Regular cardiac myocyte (primary cell): Measurements from ENCODE around the gene UBE2S. TPM values are rescaled to one million over a fixed set of nuclear protein-coding genes. Genes with fewer than 3 reads are reported as not detected.

Source experiments
- total RNA-seq: library from RNA; depleted of rRNA; stranded (reverse); fragments of >200 nt; gene quantifications from 2 replicates; pipeline ENCODE4 v1.2.3, GENCODE V29; 2014

Gene UBE2S
- total RNA-seq: 32.4 and 286 TPM in 2 replicates

DNA sequence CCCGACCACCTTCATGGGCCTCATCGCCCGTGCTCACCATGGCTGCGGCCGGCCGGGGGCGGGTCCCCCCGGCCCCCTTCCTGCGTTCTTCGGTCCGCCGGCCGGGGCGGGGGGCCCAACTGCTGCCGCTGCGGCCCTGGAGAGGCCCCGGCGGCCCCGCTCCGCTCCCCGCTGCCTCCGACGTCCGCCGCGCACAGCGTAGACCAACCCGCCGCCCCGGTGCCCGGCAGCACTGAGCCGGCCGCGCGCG, at the start of gene UBE2S:
Gene UBE2S, minus strand, starts transcription at position 239 of the 250 bp plus-strand sequence. Its CDS starts 199 bp downstream, at position 40.

DNA sequence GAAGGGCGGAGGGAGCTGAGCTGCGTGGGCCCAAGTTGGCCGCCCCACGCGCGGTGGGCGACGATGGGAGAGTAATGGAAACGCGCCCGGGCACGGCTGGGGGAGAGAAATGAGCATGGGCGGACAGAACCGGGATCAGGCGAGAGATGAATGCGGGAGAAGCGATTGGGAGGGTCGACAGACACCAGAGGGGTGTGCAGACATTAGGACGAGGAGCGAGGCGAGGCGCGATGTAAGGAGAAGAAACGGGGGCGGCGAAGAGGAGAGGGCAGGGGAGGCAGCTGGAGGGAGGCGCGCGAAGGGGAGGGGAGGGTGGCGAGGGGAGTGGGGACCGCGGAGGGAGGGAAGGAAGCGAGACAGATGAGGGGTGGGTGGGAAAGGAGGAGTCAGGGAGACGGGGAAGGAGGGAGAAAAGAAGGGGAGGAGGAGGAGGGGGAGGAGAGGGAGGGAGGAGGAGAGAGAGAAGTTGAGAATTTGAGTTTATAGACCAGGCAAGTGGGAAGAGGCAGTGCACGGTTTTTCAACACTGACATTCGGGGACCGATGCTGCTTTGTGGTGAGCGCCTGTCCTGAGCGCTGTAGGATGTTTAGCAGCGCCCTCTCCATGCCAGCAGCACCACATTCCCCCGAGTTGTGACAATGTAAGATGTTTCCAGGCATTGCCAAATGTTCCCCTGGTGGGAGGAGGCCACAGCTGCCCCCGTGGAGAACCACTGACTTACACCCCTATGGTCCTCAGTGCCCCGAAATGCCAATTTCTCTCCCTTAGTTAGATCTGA, 35.6 kb upstream of the UBE2S start, which contains the start of gene SHISA7:
Gene SHISA7, minus strand, starts transcription at position 256 of the 779 bp plus-strand sequence. CDS start 437 bp downstream, outside the sequence.

DNA sequence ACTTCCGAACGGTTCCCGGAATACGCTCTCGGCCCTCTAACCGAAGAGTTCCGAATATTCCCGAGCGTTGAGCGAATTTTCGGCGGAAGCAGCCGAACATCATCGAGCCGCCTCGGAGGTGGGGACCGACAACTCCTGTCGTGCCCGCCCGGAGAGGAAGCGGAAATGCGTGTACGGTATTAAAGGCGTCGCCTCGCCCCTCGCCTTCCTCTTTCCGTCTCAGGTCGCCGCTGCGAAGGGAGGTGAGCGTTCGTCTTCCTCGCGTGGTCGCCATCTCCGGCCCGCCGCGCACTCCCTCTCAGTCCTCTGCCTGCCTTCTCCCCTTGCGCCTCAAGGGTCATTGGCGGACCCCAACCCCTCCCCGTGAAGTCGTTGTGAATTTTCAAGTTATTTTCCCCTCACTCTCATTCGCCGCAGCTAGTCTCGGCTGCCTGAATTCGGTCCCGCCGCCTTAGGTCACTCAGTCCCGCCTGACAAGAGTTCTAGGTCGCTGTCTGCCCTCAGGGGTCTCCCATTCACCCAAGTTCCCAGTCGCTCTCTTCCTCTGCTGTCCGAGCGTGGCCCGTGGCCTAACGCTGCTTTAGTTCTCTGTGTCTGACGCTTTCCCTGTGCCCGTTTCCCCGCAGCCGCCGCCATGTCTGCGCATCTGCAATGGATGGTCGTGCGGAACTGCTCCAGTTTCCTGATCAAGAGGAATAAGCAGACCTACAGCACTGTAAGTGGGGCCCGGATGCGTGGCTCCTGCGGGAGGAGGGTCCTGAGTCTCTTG, 21.7 kb downstream of the UBE2S start, which contains the start of gene RPL28:
Gene RPL28, plus strand, starts transcription at position 209 of the 769 bp plus-strand sequence. Its CDS starts 426 bp downstream, at position 635.

DNA sequence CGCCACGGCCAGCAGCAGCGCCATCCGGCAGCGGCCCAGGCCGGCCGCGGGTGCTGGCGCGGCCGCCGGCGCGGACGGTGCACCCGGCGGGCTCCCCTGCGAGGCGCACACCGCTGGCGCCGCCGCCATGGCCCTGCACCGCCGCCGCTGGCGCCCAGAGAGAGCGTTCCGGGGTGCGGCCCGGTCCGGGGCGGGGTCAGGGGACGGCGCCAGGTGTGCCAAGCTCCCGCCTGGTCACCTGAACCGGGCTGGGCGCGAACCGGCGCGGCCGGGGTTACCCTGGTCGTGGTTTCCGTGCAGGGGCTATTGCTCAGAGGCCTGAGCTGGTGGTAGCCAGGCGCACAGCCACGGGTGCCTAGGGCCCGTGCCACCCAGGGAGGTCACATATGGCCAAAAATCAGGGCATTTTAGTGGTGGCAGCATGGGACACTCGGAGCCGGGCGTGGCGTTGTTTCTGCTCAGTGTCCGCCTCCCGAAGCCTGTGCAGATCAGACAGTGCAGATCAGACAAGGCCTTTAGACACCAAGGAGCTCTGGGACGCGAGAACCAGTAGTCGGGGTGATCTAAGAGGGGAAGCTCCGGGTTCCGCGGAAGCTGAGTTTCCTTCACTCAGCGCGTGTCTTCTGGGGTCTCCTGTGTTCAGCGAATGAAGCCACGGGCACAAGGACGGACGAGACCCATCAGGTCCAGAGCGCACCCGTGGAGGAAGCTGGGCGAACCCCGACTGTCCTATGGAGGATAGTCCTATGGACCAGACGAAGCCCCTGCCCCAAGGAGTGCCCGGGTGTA, 23.3 kb downstream of the UBE2S start, which contains the start of gene TMEM238:
Gene TMEM238, minus strand, starts transcription at position 162 of the 789 bp plus-strand sequence. Its CDS starts 33 bp downstream, at position 129.

DNA sequence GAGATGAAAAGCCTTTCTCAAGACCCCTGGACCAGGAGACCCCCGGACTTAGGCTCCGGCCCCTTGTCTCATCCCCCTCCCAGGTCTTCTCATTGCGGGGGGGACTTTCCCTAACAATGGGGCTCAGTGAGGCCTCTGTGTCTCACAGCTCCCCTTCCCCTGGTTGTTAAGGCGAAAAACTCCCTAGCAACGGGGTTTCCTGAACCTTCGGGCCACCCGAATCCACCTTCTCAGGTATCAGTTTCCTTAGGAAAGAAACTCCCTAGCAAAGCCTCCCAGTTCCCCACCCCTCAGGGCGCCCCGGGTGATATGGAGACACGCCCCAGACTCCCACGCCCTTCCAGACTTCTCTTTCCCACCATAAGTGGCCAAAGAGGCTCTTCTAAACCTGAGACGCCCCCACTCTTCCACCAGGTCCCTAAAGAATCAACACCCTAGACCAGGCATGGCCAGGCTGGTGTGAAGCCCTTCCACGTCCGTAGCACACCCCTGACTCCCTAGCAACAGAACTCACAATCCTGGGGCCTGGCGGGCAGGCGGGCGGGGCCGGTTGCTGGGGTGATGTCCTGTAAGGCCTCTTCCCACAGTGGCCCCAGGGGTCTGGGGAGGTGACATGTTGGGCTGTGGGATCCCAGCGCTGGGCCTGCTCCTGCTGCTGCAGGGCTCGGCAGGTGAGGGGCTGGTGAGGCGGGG, 31.2 kb downstream of the UBE2S start, which contains the start of gene TMEM190:
Gene TMEM190, plus strand, starts transcription at position 586 of the 693 bp plus-strand sequence. Its CDS starts 28 bp downstream, at position 614.

DNA sequence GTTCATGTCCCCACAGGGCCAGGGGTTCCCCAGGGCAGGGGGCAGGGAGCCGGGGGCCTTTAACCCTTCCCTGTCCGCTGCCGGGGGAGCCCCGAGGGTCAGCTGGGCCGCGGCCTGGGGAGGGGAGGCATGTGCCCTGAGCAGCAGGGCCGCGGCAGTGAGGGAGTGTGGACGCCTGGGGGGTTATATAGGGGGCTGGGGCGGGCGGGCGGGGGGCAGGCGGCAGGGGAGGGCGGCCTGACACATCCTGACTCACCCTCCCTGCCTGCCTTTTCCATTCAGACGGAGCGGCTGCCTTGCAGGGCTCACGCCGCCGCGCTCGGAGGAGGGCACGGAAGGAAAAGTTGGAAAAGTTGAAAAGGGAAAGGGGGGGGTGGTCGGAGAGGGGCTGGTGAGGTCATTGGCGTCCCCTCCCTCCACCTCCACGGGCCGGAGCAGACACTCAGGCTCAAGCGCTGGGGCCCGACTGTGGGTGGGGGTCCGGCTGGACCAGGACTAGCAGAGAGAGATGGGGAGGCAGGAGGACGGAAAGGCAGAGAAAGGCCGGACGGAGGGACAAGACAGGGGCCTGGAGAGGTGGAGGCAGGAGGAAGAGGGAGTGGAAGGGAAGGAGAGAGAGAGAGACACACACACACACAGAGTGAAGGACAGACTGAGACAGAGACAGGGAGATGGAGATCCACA, 37.1 kb downstream of the UBE2S start, which contains the start of gene IL11:
Gene IL11, minus strand, starts transcription at position 159 of the 684 bp plus-strand sequence. Its CDS starts 153 bp downstream, at position 6.

DNA sequence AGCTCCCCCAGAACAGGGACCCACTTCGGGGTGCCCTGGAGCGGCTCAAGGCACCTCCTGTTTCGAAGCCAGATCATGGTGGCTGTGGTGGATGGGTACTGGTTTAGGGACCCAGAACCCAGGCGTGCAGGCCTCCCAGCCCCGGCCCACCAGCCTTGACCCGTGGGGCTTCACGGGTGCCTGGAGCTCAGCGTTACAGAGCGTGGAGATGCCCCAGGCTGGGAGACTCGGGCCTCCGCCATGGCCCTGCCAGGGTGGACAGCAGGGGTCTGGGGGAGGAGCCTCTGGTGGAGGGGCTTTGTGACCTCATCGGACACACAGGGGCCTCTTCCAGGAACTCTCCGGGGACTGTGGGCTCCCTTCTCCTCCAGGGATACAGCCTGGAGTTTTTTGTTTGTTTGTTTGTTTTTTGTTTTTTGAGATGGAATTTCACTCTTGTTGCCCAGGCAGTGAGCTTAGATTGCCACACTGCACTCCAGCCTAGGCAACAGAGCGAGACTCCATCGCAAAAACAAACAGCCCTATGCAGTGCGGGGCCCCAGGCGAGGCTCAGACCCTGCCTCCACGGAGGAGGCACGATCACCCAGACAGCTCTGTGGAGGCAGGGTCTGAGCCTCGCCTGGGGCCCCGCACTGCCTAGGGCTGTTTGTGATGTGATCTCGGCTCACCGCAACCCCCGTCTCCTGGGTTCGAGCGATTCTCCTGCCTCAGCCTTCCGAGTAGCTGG, 44.4 kb downstream of the UBE2S start, which contains the start of gene GARIN5B:
Gene GARIN5B, minus strand, starts transcription at position 271 of the 727 bp plus-strand sequence. Its CDS starts 194 bp downstream, at position 77.

DNA sequence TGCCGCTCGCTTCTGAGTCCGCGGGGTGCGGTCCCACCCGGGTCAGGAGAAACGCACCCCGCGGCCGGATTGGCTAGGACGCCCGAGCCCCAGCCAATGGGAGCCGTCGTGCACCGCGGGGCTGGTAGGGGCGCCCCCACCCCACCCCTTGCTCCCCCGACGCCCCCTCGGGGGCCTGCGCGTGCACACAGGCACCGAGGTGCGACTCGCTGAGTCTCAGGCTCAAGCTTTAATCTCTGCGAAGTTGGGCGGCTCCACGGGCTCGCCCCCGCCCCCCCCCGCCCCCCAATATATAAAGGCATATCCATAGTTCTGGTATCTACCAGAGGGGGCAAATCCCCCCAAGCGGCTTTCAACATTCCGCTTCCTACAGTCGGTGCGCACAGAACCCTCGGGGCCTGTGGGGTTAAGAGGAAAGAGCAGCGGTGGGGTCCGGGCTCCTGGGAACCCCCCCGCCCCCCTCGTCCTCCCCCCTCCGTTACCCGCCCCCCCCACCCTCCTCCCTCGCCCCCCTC, 52.8 kb downstream of the UBE2S start, which contains the start of gene COX6B2:
Gene COX6B2, minus strand, starts transcription at position 22 of the 515 bp plus-strand sequence. CDS start 198 bp downstream, outside the sequence.

Other genes starting within 250 kb of the UBE2S start
- 0.77 and 0.85 TPM in 2 replicates for gene DNAAF3, start 241.2 kb downstream of the UBE2S start, total RNA-seq
- gene SYT5, start 227.5 kb downstream of the UBE2S start, total RNA-seq: 0.96 TPM in 1 of 2 replicates, not detected in the other
- 6.5 and 21.4 TPM in 2 replicates for gene PTPRH, start 198.3 kb downstream of the UBE2S start, total RNA-seq
- gene TMEM86B, start 179.0 kb downstream of the UBE2S start, total RNA-seq: 1.5 and 2.3 TPM in 2 replicates
- gene PPP6R1, start 148.8 kb downstream of the UBE2S start, total RNA-seq: 16.3 and 35.5 TPM in 2 replicates
- 18.9 and 40.6 TPM in 2 replicates for gene HSPBP1, start 127.7 kb downstream of the UBE2S start, total RNA-seq
- gene BRSK1, start 123.8 kb downstream of the UBE2S start, total RNA-seq: 3.9 and 6.7 TPM in 2 replicates
- gene TMEM150B, start 82.4 kb downstream of the UBE2S start, total RNA-seq: not detected in 2 replicates
- gene KMT5C, start 67.9 kb downstream of the UBE2S start, total RNA-seq: 2.7 and 7.6 TPM in 2 replicates
- gene COX6B2, start 53.1 kb downstream of the UBE2S start, total RNA-seq: not detected in 2 replicates
- gene GARIN5B, start 44.5 kb downstream of the UBE2S start, total RNA-seq: not detected in 2 replicates
- 4.8 and 26.3 TPM in 2 replicates for gene IL11, start 37.3 kb downstream of the UBE2S start, total RNA-seq
- gene TMEM190, start 31.0 kb downstream of the UBE2S start, total RNA-seq: not detected in 2 replicates
- gene TMEM238, start 23.5 kb downstream of the UBE2S start, total RNA-seq: 0.58 and 0.85 TPM in 2 replicates
- gene RPL28, start 21.9 kb downstream of the UBE2S start, total RNA-seq: 204 and 210 TPM in 2 replicates
- gene SHISA7, start 35.5 kb upstream of the UBE2S start, total RNA-seq: not detected in 2 replicates
- gene ISOC2, start 53.9 kb upstream of the UBE2S start, total RNA-seq: 42.0 and 52.3 TPM in 2 replicates
- not detected in 2 replicates for gene C19orf85, start 57.0 kb upstream of the UBE2S start, total RNA-seq
- gene ZNF628, start 68.8 kb upstream of the UBE2S start, total RNA-seq: 1.4 and 1.5 TPM in 2 replicates
- gene NAT14, start 77.4 kb upstream of the UBE2S start, total RNA-seq: 12.7 and 18.0 TPM in 2 replicates
- gene SSC5D, start 80.6 kb upstream of the UBE2S start, total RNA-seq: 6.7 and 11.6 TPM in 2 replicates
- not detected in 2 replicates for gene SBK2, start 129.3 kb upstream of the UBE2S start, total RNA-seq
- under 0.01 and 0.19 TPM in 2 replicates for gene SBK3, start 137.8 kb upstream of the UBE2S start, total RNA-seq
- gene ZNF579, start 173.1 kb upstream of the UBE2S start, total RNA-seq: 3.1 and 3.5 TPM in 2 replicates
- 2.3 and 2.9 TPM in 2 replicates for gene FIZ1, start 191.7 kb upstream of the UBE2S start, total RNA-seq
- 5.6 and 8.2 TPM in 2 replicates for gene ZNF524, start 192.5 kb upstream of the UBE2S start, total RNA-seq
- gene ZNF865, start 197.9 kb upstream of the UBE2S start, total RNA-seq: 0.58 and 0.85 TPM in 2 replicates
- 2.3 and 3.4 TPM in 2 replicates for gene ZNF784, start 216.8 kb upstream of the UBE2S start, total RNA-seq
- 3.8 and 3.9 TPM in 2 replicates for gene ZNF580, start 233.2 kb upstream of the UBE2S start, total RNA-seq
- gene ZNF581, start 235.9 kb upstream of the UBE2S start, total RNA-seq: 12.5 and 19.4 TPM in 2 replicates
- 4.8 and 5.4 TPM in 2 replicates for gene CCDC106, start 240.4 kb upstream of the UBE2S start, total RNA-seq
- gene U2AF2, start 247.2 kb upstream of the UBE2S start, total RNA-seq: 49.6 and 137 TPM in 2 replicates